K562 (cell line): ENCODE results near the gene MAN1B1. TPM values are rescaled to one million over a fixed set of nuclear protein-coding genes. Genes with fewer than 3 reads are reported as not detected.

Source experiments
- ATAC-seq: fragments of 200-7000 bp; cut with Tn5 transposase; 3 replicates; pipeline ENCODE4 v1.9.1; 2020; ENCODE audit warnings: moderate library complexity
- BruUV-seq: library from RNA; stranded (reverse); fragments of 400-500 nt; replicated peaks from 2 replicates; lab custom pipeline; 2021; lab: Mats Ljungman, UMichigan
- CTCF ChIA-PET: fragments of 300-600 bp; formaldehyde crosslinking; extraction: SDS; loops from one replicate; lab custom pipeline; 2021; ENCODE audit warnings: low intra/inter-chr PET ratio; lab: Yijun Ruan, JAX
- POLR2A ChIA-PET: fragments of 300-600, 350-650 bp; sonication (Branson Sonifier 250); formaldehyde crosslinking; extraction: SDS; loops from one replicate; lab custom pipeline; 2021; ENCODE audit warnings: antibody characterized with exemption, inconsistent platforms; lab: Yijun Ruan, JAX
- DNase-seq, 4 experiments: peaks; one replicate each; pipeline versions ENCODE4 v3.0.0 to v3.0.0-alpha.2; 2011 to 2018; ENCODE audit warnings: low spot score in 3 of 4, mixed read lengths in 3 of 4; ENCODE audit errors: extremely low read depth in 1 of 4
- FAIRE-seq: peaks from 2 replicates; lab custom pipeline; 2011; peaks lifted over from hg19 to GRCh38; lab: Jason Lieb, UNC
- H2AFZ ChIP-seq: 2 replicates; pipeline ENCODE4 v1.6.0; 2011; ENCODE audit warnings: low read depth, low read length, control low read depth, inconsistent platforms
- H3K27ac ChIP-seq: fragments of 200-600 bp; 3 replicates; pipeline ENCODE4 v1.8.0; 2011; ENCODE audit warnings: low read depth, mild to moderate bottlenecking, control low read depth, inconsistent platforms, low read length, moderate library complexity, mixed read lengths; ENCODE audit errors: extremely low read depth
- H3K27me3 ChIP-seq, 2 experiments: fragments of 300-600 bp in 1 of 2; 2 replicates in 1 of 2; 3 replicates in 1 of 2; pipeline versions ENCODE4 v1.6.0 to v1.8.0; 2011; ENCODE audit warnings: inconsistent platforms in 2 of 2, low read length in 2 of 2, mild to moderate bottlenecking in 1 of 2, mixed read lengths in 1 of 2, moderate library complexity in 1 of 2; ENCODE audit not compliant: control insufficient read depth in 2 of 2, insufficient read depth in 2 of 2
- H3K36me3 ChIP-seq: fragments of 300-600 bp; 3 replicates; pipeline ENCODE4 v1.8.0; 2011; ENCODE audit warnings: mild to moderate bottlenecking, low read length, inconsistent platforms; ENCODE audit not compliant: control insufficient read depth, insufficient read depth
- H3K4me1 ChIP-seq, 2 experiments: fragments of 200-600 bp in 1 of 2; replicated peaks in 1 of 2; 2 replicates in 1 of 2; 3 replicates in 1 of 2; pipeline versions ENCODE4 v1.5.1 to v1.8.0; 2011; ENCODE audit warnings: inconsistent platforms in 2 of 2, low read length in 2 of 2, mild to moderate bottlenecking in 1 of 2, mixed read lengths in 1 of 2, moderate library complexity in 1 of 2; ENCODE audit not compliant: control insufficient read depth in 2 of 2, insufficient read depth in 2 of 2
- H3K4me2 ChIP-seq: 2 replicates; pipeline ENCODE4 v1.6.1; 2011; ENCODE audit warnings: low read length, control low read depth, inconsistent platforms, mixed read lengths; ENCODE audit not compliant: insufficient read depth
- H3K4me3 ChIP-seq: fragments of 200-600 bp; sonication (generic), shearing (Covaris generic); 2 replicates; pipeline ENCODE4 v1.5.1; 2016; ENCODE audit warnings: control low read depth, inconsistent platforms
- H3K79me2 ChIP-seq: fragments of 200-600 bp; 3 replicates; pipeline ENCODE4 v1.8.0; 2011; ENCODE audit warnings: low read length, inconsistent platforms; ENCODE audit not compliant: control insufficient read depth, insufficient read depth
- H3K9ac ChIP-seq, 2 experiments: 2 replicates each; pipeline versions ENCODE4 v1.6.0 to v1.6.1; 2011; ENCODE audit warnings: low read depth in 2 of 2, low read length in 2 of 2, control low read depth in 1 of 2, inconsistent platforms in 1 of 2, mild to moderate bottlenecking in 1 of 2, mixed read lengths in 1 of 2; ENCODE audit not compliant: insufficient read depth in 1 of 2
- H3K9me1 ChIP-seq: one replicate; pipeline ENCODE4 v1.6.0; 2011; ENCODE audit warnings: inconsistent platforms, mild to moderate bottlenecking, low read length, moderate library complexity; ENCODE audit not compliant: control insufficient read depth, insufficient read depth
- H3K9me3 ChIP-seq: replicated peaks from 2 replicates; pipeline ENCODE4 v1.5.1; 2011; ENCODE audit warnings: low read depth, low read length, inconsistent platforms; ENCODE audit not compliant: control insufficient read depth, insufficient read depth
- H4K20me1 ChIP-seq: replicated peaks from 2 replicates; pipeline ENCODE4 v1.6.1; 2011; ENCODE audit warnings: low read length, inconsistent platforms, mixed read lengths; ENCODE audit not compliant: control insufficient read depth, insufficient read depth
- CBX2 ChIP-seq: fragments of 200-600 bp; sonication (generic); IDR thresholded peaks from one replicate; pipeline ENCODE4 v1.6.1; 2012; ENCODE audit warnings: mild to moderate bottlenecking, low read length, inconsistent platforms; ENCODE audit not compliant: insufficient read depth, poor library complexity, severe bottlenecking
- DACH1 ChIP-seq: fragments of 450-650 bp; IDR thresholded peaks from 2 replicates; pipeline ENCODE4 v1.6.1; 2018; ENCODE audit not compliant: partially characterized antibody
- HDGF ChIP-seq: fragments of 450-650 bp; IDR thresholded peaks from 2 replicates; pipeline ENCODE4 v1.6.1; 2016
- HNRNPL ChIP-seq: fragments of 200-400 bp; formaldehyde crosslinking; IDR thresholded peaks from 2 replicates; pipeline ENCODE4 v1.6.1; 2017; ENCODE audit warnings: low read depth, mild to moderate bottlenecking, low read length
- MXI1 ChIP-seq: IDR thresholded peaks from 2 replicates; pipeline ENCODE4 v1.6.1; 2011; ENCODE audit warnings: low read depth, mild to moderate bottlenecking, improper control_type of control experiment, low read length
- PRMT5 ChIP-seq: sonication (generic); formaldehyde crosslinking; IDR thresholded peaks from 2 replicates; pipeline ENCODE4 v1.5.0; 2020; ENCODE audit warnings: missing genetic modification reagents
- RHOXF2B ChIP-seq: fragments of 250-450 bp; sonication (Bioruptor Pico); conservative IDR thresholded peaks from 2 replicates; pipeline ENCODE4 v1.5.1; 2021
- ZNF184 ChIP-seq: sonication (generic); formaldehyde crosslinking; IDR thresholded peaks from 2 replicates; pipeline ENCODE4 v1.5.0; 2020; ENCODE audit warnings: missing genetic modification reagents
- WGBS: fragments of 100-300 bp; shearing (Covaris generic); methylation state at CpG from one replicate; pipeline ENCODE4 v1.1.6; 2016; ENCODE audit warnings: low coverage, mixed read lengths; ENCODE audit not compliant: insufficient coverage; ENCODE audit errors: missing lambda C conversion rate; 5-methylcytosine and 5-hydroxymethylcytosine counted together
- in situ Hi-C: fragments of 300-500 bp; cut with MboI; formaldehyde crosslinking; loops from 4 replicates; pipeline ENCODE4 v1.15.0; 2018; ENCODE audit warnings: inconsistent platforms, mixed read lengths
- intact Hi-C: fragments of 100-400 bp; cut with micrococcal nuclease; formaldehyde crosslinking; loops from 2 replicates; pipeline ENCODE4 v1.14.2; 2022
- polyA plus RNA-seq, 8 experiments: library from polyadenylated mRNA; depleted of rRNA in 4 of 8; stranded (reverse) in 5 of 8; unstranded in 3 of 8; fragments of >200 nt; fragmentation: Nextera tagmentation in 2 of 8; fragmentation: Illumina TruSeq in 1 of 8; extraction: Ambion mirVana in 2 of 8; extraction: Trizol in 1 of 8; gene quantifications; 2 replicates each; pipeline versions ENCODE4 v1.2.1 to v1.2.3, GENCODE V29; 2011 to 2014; ENCODE audit warnings: inconsistent platforms in 1 of 8, missing spikeins in 1 of 8
- total RNA-seq, 7 experiments: library from RNA; depleted of rRNA in 6 of 7; stranded (reverse); fragments of >200 nt in 6 of 7; fragmentation: Illumina TruSeq in 2 of 7; extraction: Trizol in 2 of 7; gene quantifications; 2 replicates each; pipeline versions ENCODE4 v1.2.1 to v1.2.3, GENCODE V29; 2011 to 2021; ENCODE audit warnings: low replicate concordance in 1 of 7
- TF ChIP-seq, protein P1 (sequence below): IDR thresholded peaks from 2 replicates; pipeline ENCODE4 v1.6.1; 2011; ENCODE audit warnings: borderline replicate concordance, low read depth, mild to moderate bottlenecking, moderate library complexity, low read length; ENCODE audit not compliant: insufficient read depth, poor library complexity, severe bottlenecking
- TF ChIP-seq, protein P2 (sequence below), 2 experiments: fragments of 450-650 bp; conservative IDR thresholded peaks; 2 replicates each; pipeline ENCODE4 v1.6.1; 2017; ENCODE audit warnings: mild to moderate bottlenecking in 2 of 2, moderate library complexity in 2 of 2
- TF ChIP-seq, protein P3 (sequence below), 2 experiments: fragments of 450-650 bp in 1 of 2; sonication (generic) in 1 of 2; formaldehyde crosslinking; conservative IDR thresholded peaks; 2 replicates each; pipeline versions ENCODE4 v1.4.0 to v1.8.1; 2020 to 2022; ENCODE audit warnings: mild to moderate bottlenecking in 1 of 2, missing genetic modification reagents in 1 of 2
- TF ChIP-seq, protein P4 (sequence below): conservative IDR thresholded peaks from 2 replicates; pipeline ENCODE4 v1.6.1; 2011; ENCODE audit warnings: low read depth, mild to moderate bottlenecking, low read length; ENCODE audit not compliant: control insufficient read depth

MAN1B1 gene
- total and polyA plus RNA-seq, 9 of the 15 experiments (the other 6 are each of a cell fraction or from before 2014, with no cell fraction given): 0.55 to 36.6 (median 27.3) TPM

DNA sequence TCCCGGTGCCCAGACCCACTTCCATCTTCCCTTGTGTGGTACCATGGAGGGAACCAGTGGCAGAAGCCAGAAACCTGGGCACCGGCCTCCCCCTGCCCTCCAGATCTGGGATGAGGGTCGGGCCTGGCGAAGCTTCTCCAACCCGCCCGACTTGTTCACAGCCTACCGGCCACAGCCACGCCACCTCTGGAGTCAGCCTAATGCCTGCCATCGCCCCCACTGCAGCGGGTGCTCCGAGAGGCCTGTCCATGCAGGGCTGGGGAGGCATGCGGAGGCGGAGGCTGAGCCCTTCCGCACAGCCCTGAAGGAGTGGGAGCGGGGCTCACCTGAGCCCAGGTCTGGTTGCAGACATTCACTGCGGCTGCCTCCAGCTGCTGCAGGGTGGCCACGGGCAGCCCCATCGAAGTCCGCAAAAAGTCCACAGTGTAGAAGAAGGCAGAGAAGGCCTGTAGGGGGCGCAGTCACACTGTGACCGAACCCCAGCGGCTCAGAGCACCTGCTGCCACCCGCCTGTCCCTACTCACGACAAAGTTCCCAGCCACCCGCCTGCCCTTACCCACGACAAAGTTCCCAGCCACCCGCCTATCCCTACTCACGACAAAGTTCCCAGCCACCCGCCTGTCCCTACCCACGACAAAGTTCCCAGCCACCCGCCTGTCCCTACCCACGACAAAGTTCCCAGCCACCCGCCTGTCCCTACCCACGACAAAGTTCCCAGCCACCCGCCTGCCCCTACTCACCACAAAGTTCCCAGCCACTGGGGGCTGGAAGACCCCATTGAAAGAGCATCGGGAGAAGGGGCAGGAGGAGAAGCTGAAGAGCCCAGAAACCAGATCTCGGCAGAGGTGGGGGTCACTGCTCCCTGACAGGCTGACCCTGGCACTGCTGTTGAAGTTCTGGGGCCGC is 37.0 kb upstream of the MAN1B1 start (continued):
- TF ChIP-seq, protein P1, sequence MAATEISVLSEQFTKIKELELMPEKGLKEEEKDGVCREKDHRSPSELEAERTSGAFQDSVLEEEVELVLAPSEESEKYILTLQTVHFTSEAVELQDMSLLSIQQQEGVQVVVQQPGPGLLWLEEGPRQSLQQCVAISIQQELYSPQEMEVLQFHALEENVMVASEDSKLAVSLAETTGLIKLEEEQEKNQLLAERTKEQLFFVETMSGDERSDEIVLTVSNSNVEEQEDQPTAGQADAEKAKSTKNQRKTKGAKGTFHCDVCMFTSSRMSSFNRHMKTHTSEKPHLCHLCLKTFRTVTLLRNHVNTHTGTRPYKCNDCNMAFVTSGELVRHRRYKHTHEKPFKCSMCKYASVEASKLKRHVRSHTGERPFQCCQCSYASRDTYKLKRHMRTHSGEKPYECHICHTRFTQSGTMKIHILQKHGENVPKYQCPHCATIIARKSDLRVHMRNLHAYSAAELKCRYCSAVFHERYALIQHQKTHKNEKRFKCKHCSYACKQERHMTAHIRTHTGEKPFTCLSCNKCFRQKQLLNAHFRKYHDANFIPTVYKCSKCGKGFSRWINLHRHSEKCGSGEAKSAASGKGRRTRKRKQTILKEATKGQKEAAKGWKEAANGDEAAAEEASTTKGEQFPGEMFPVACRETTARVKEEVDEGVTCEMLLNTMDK: peak; percentile 81

DNA sequence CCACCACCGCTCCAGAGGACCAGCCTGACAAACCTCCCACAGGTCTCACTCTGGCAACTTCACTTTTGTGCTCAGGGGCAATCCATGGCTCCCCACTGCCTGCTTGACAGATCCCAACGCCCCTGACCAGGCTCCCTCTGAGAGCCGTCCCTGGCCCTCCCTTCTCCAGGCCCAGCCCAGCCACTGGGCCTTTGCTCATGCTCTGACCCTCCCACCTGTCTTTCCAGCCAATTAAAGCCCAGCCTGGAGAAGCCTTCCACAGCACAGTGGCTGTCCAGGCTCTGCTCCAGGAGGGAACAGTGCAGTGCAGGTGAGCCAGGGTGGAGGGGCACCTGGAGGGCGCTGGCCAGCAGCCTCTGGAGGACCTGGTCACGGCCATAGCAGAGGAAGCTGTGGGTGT is 36.2 kb upstream of the MAN1B1 start:
- BruUV-seq: no TSS peak
- Histone ChIP-seq H3K9me1 (peaks cover 2% of the 10 kb centered on the region), H2AFZ (no peak overlapping the region), H3K36me3 (no peaks in the 10 kb centered on the region), H3K4me3 (no peak overlapping the region), H3K27me3 (peaks cover 0 to 16% of the 10 kb centered on the region in 2 experiments; a peak in 2 of 5 replicates), H4K20me1 (peaks cover 28% of the 10 kb centered on the region), H3K79me2 (no peaks in the 10 kb centered on the region), H3K27ac (no peak overlapping the region), H3K4me2 (no peak overlapping the region), H3K9me3 (no peaks in the 10 kb centered on the region), H3K4me1 (peaks cover 2 to 77% of the 10 kb centered on the region in 2 experiments; a peak in 3 of 5 replicates), H3K9ac (no peak overlapping the region; a peak in 1 of 4 replicates)
- in situ Hi-C loops (no loop called here), intact Hi-C loops (loop anchor here (2.0 to 5.0 kb wide), 2 partner anchors 67 to 176 kb away; partner anchors contain the start of gene RNF224)
- 40% methylated on average over 5 of the region's 5 CpGs for WGBS
- ChIA-PET CTCF (interaction anchor here (0.6 to 1.6 kb wide), 3 partner anchors 17 to 186 kb away, joined by 3 to 6 read pairs (median 5); no protein-coding TSS in a partner anchor), POLR2A (no interaction called here)
- ATAC-seq: no peak
- DNase-seq: no peak
- no peak for FAIRE-seq
- TF ChIP-seq, protein P2, sequence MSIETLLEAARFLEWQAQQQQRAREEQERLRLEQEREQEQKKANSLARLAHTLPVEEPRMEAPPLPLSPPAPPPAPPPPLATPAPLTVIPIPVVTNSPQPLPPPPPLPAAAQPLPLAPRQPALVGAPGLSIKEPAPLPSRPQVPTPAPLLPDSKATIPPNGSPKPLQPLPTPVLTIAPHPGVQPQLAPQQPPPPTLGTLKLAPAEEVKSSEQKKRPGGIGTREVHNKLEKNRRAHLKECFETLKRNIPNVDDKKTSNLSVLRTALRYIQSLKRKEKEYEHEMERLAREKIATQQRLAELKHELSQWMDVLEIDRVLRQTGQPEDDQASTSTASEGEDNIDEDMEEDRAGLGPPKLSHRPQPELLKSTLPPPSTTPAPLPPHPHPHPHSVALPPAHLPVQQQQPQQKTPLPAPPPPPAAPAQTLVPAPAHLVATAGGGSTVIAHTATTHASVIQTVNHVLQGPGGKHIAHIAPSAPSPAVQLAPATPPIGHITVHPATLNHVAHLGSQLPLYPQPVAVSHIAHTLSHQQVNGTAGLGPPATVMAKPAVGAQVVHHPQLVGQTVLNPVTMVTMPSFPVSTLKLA (conservative IDR thresholded peaks at IDR 0.05): no peak
- TF ChIP-seq HNRNPL (no peak), PRMT5 (no peak), HDGF (no peak), RHOXF2B (no peak), MXI1 (no peak), DACH1 (no peak), CBX2 (no peak), ZNF184 (CRISPR knock-in tag) (no peak)
- TF ChIP-seq, protein P3, sequence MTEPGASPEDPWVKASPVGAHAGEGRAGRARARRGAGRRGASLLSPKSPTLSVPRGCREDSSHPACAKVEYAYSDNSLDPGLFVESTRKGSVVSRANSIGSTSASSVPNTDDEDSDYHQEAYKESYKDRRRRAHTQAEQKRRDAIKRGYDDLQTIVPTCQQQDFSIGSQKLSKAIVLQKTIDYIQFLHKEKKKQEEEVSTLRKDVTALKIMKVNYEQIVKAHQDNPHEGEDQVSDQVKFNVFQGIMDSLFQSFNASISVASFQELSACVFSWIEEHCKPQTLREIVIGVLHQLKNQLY (CRISPR knock-in tag; conservative IDR thresholded peaks at IDR 0.05): no peak
- TF ChIP-seq, protein P4, sequence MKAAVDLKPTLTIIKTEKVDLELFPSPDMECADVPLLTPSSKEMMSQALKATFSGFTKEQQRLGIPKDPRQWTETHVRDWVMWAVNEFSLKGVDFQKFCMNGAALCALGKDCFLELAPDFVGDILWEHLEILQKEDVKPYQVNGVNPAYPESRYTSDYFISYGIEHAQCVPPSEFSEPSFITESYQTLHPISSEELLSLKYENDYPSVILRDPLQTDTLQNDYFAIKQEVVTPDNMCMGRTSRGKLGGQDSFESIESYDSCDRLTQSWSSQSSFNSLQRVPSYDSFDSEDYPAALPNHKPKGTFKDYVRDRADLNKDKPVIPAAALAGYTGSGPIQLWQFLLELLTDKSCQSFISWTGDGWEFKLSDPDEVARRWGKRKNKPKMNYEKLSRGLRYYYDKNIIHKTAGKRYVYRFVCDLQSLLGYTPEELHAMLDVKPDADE: no peak
